OCI-LY7 (cell line): ENCODE measurements around the gene HEXA. TPM values are rescaled to one million over a fixed set of nuclear protein-coding genes. Genes with fewer than 3 reads are reported as not detected.

Experiments used
- BruUV-seq: library from RNA; stranded (reverse); fragments of 400-500 nt; replicated peaks from 2 replicates; lab custom pipeline; 2021; lab: Mats Ljungman, UMichigan
- CTCF ChIA-PET: fragments of 300-600 bp; sonication (Branson Sonifier 250); formaldehyde crosslinking; loops from one replicate; lab custom pipeline; 2022; ENCODE audit warnings: antibody characterized with exemption; ENCODE audit not compliant: unreplicated experiment; lab: Charles Lee
- POLR2A ChIA-PET: fragments of 300-600 bp; sonication (Branson Sonifier 250); formaldehyde crosslinking; loops from one replicate; lab custom pipeline; 2022; ENCODE audit warnings: antibody characterized with exemption; lab: Charles Lee
- DNase-seq: peaks from one replicate; pipeline ENCODE4 v3.0.0-alpha.2; 2015; ENCODE audit warnings: low spot score
- H2AFZ ChIP-seq: fragments of 200-600 bp; sonication (generic), shearing (Covaris generic); 2 replicates; pipeline ENCODE4 v1.6.1; 2014; ENCODE audit warnings: mild to moderate bottlenecking, antibody characterized with exemption, low read length, moderate library complexity
- H3K27ac ChIP-seq: fragments of 200-600 bp; sonication (generic); 2 replicates; pipeline ENCODE4 v1.5.1; 2014; ENCODE audit warnings: mixed run types, low read depth, mild to moderate bottlenecking, moderate library complexity, low read length, inconsistent platforms; ENCODE audit not compliant: poor library complexity, severe bottlenecking
- H3K36me3 ChIP-seq: fragments of 200-600 bp; sonication (generic); 2 replicates; pipeline ENCODE4 v1.6.1; 2014; ENCODE audit warnings: mild to moderate bottlenecking, antibody characterized with exemption, low read length, moderate library complexity, mixed read lengths; ENCODE audit not compliant: insufficient read depth
- H3K4me1 ChIP-seq: fragments of 200-600 bp; sonication (generic); 2 replicates; pipeline ENCODE4 v1.5.1; 2014; ENCODE audit warnings: mild to moderate bottlenecking, low read length; ENCODE audit not compliant: insufficient read depth, poor library complexity, severe bottlenecking
- H3K4me2 ChIP-seq: fragments of 200-600 bp; sonication (generic); 2 replicates; pipeline ENCODE4 v1.6.1; 2014; ENCODE audit warnings: mild to moderate bottlenecking, low read length
- H3K4me3 ChIP-seq: fragments of 200-600 bp; sonication (generic); 2 replicates; pipeline ENCODE4 v1.5.1; 2014; ENCODE audit warnings: mild to moderate bottlenecking, low read depth, low read length; ENCODE audit not compliant: poor library complexity, severe bottlenecking
- H3K79me2 ChIP-seq: fragments of 200-600 bp; sonication (generic); 2 replicates; pipeline ENCODE4 v1.6.1; 2016; ENCODE audit warnings: low read depth, mild to moderate bottlenecking, low read length, moderate library complexity, mixed read lengths; ENCODE audit not compliant: insufficient read depth
- H3K9me2 ChIP-seq: fragments of 200-600 bp; sonication (generic); 2 replicates; pipeline ENCODE4 v1.6.1; 2016; ENCODE audit warnings: mild to moderate bottlenecking, low read length, mixed read lengths; ENCODE audit not compliant: insufficient read depth
- H3K9me3 ChIP-seq: fragments of 200-600 bp; sonication (generic); 2 replicates; pipeline ENCODE4 v1.6.1; 2014; ENCODE audit warnings: mild to moderate bottlenecking, mixed run types, low read length, mixed read lengths
- H4K20me1 ChIP-seq: fragments of 200-600 bp; sonication (generic); 2 replicates; pipeline ENCODE4 v1.6.1; 2014; ENCODE audit warnings: mild to moderate bottlenecking, antibody characterized with exemption, low read length, moderate library complexity, mixed read lengths; ENCODE audit not compliant: insufficient read depth
- EZH2phosphoT487 ChIP-seq: fragments of 200-600 bp; sonication (generic); IDR thresholded peaks from 2 replicates; pipeline ENCODE4 v1.6.1; 2018; ENCODE audit warnings: low read depth, borderline replicate concordance, mild to moderate bottlenecking, mixed run types, antibody characterized with exemption, low read length, moderate library complexity, mixed read lengths
- intact Hi-C: fragments of 100-400 bp; cut with micrococcal nuclease; formaldehyde crosslinking; loops from one replicate; pipeline ENCODE4 v1.10.0; 2022; ENCODE audit not compliant: unreplicated experiment
- total RNA-seq, 2 experiments: library from RNA; depleted of rRNA in 1 of 2; stranded (reverse); fragments of >200 nt in 1 of 2; shearing (Covaris generic) in 1 of 2; gene quantifications; 2 replicates each; pipeline ENCODE4 v1.2.3, GENCODE V29; 2014 to 2022
- TF ChIP-seq, protein P1 (sequence below): fragments of 200-600 bp; sonication (generic); conservative IDR thresholded peaks from 2 replicates; pipeline ENCODE4 v1.5.1; 2014; ENCODE audit warnings: mild to moderate bottlenecking, antibody characterized with exemption, low read length, moderate library complexity, mixed read lengths

The HEXA gene
- total RNA-seq, 2 experiments from 2014 or later = 51.3 to 82.6 TPM

DNA sequence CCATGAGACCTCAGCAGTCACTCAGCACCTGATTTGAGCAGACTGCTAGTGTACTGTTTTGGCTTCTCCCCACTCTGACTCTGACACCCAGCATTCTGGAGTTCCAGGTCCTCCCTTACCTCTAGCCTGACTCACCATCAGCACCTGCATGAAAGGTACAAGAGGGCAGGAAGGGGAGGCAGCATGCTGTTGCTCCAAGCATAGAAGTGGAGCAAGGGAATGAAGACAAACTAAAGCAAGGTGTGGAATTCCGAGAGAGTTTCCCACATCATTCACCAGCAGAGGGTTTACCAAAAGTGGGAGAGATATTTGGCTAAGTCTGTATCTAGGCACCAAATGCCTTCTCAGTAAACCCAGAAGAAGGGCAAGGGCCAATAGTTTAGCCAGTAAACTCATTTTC is 21.3 kb downstream of the HEXA start:
- no peak overlapping the region for H3K4me2 ChIP-seq
- H3K79me2 ChIP-seq = no peaks in the 10 kb centered on the region
- no peak overlapping the region for H2AFZ ChIP-seq
- peaks cover 57% of the 10 kb centered on the region for H3K36me3 ChIP-seq
- POLR2A ChIA-PET = interaction anchor here (0.7 kb wide), 1 partner anchor 41 kb away, joined by 4 read pairs; no protein-coding TSS in a partner anchor
- H3K4me3 ChIP-seq = no peak overlapping the region
- H3K4me1 ChIP-seq = no peaks in the 10 kb centered on the region
- no peak for TF ChIP-seq EZH2phosphoT487
- TF ChIP-seq, protein P1, sequence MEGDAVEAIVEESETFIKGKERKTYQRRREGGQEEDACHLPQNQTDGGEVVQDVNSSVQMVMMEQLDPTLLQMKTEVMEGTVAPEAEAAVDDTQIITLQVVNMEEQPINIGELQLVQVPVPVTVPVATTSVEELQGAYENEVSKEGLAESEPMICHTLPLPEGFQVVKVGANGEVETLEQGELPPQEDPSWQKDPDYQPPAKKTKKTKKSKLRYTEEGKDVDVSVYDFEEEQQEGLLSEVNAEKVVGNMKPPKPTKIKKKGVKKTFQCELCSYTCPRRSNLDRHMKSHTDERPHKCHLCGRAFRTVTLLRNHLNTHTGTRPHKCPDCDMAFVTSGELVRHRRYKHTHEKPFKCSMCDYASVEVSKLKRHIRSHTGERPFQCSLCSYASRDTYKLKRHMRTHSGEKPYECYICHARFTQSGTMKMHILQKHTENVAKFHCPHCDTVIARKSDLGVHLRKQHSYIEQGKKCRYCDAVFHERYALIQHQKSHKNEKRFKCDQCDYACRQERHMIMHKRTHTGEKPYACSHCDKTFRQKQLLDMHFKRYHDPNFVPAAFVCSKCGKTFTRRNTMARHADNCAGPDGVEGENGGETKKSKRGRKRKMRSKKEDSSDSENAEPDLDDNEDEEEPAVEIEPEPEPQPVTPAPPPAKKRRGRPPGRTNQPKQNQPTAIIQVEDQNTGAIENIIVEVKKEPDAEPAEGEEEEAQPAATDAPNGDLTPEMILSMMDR = no peak
- no peaks in the 10 kb centered on the region; the same call in 1 of the 2 replicates for H4K20me1 ChIP-seq
- DNase-seq = no peak
- BruUV-seq = no TSS peak
- no peaks in the 10 kb centered on the region for H3K9me2 ChIP-seq
- CTCF ChIA-PET = no interaction called here
- H3K27ac ChIP-seq = no peak overlapping the region
- intact Hi-C loops = no loop called here
- no peaks in the 10 kb centered on the region for H3K9me3 ChIP-seq

DNA sequence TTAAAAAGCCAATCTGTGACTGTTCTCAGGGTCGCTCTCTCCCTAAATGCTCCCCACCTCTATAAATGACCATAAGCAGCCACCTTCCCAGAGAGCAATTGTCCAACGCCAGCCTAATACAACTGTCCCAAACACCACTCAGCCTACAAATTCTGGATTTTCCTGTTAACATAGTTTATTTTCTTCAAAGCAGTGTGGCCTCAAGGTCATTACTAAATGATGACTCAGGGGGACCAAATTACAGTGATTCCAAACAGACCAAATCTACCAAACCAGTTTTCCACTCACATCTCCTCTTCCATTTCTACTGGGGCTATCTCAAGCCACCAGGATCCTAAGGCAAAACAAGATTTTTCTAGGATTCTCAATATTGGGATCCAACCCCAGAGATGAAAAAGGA is 22.5 kb downstream of the HEXA start:
- H3K4me3 ChIP-seq = no peak overlapping the region
- no peaks in the 10 kb centered on the region for H3K9me3 ChIP-seq
- no peaks in the 10 kb centered on the region; the same call in 1 of the 2 replicates for H4K20me1 ChIP-seq
- no peaks in the 10 kb centered on the region for H3K9me2 ChIP-seq
- no peaks in the 10 kb centered on the region for H3K4me1 ChIP-seq
- ChIA-PET CTCF (no interaction called here), POLR2A (interaction anchor here (0.6 kb wide), 1 partner anchor 366 kb away, joined by 4 read pairs; no protein-coding TSS in a partner anchor)
- no peaks in the 10 kb centered on the region for H3K79me2 ChIP-seq
- no peak overlapping the region for H3K27ac ChIP-seq
- no peak for TF ChIP-seq EZH2phosphoT487
- TF ChIP-seq, protein P1 = no peak
- no peak overlapping the region for H2AFZ ChIP-seq
- H3K4me2 ChIP-seq = no peak overlapping the region
- no peak for DNase-seq
- no TSS peak for BruUV-seq
- intact Hi-C loops = no loop called here
- peaks cover 64% of the 10 kb centered on the region for H3K36me3 ChIP-seq

DNA sequence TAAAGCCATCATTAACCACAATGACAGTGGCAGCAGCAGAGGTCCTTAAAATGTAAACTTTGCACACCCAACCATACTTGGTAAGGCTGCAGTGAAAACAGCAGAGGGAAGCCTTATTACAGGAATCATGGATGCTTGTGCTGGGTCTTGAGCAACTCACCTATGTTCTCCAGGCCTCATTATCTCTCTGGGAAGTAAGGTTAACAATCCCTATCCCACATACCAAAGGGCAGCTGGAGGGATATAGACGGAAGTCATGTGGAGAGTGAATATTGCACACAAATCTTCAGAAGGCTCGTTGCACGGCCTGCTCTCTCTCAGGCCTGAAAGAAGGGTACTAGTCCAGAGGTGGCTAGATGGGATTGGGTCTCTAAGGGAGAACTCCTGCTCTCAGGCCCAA is 30.0 kb downstream of the HEXA start:
- BruUV-seq = no TSS peak
- Histone ChIP-seq H3K9me2 (no peaks in the 10 kb centered on the region), H3K79me2 (no peaks in the 10 kb centered on the region), H3K4me3 (no peak overlapping the region), H4K20me1 (no peaks in the 10 kb centered on the region), H3K9me3 (no peaks in the 10 kb centered on the region), H3K36me3 (peaks cover 44% of the 10 kb centered on the region; the same call in 1 of the 2 replicates), H3K4me1 (no peaks in the 10 kb centered on the region), H2AFZ (no peak overlapping the region), H3K27ac (no peak overlapping the region), H3K4me2 (no peak overlapping the region)
- ChIA-PET CTCF (no interaction called here), POLR2A (no interaction called here)
- intact Hi-C loops = no loop called here
- no peak for DNase-seq
- TF ChIP-seq EZH2phosphoT487 = no peak
- TF ChIP-seq, protein P1 = no peak
